Keratinocyte (primary cell): ENCODE data around the gene ADARB2. TPM values are rescaled to one million over a fixed set of nuclear protein-coding genes. Genes with fewer than 3 reads are reported as not detected.

ENCODE experiments used
- DNase-seq: peaks from one replicate; pipeline ENCODE4 v3.0.0-alpha.2; 2011; ENCODE audit warnings: low read depth, missing footprints, low spot score
- FAIRE-seq: peaks from 2 replicates; lab custom pipeline; 2011; peaks lifted over from hg19 to GRCh38; lab: Jason Lieb, UNC
- H2AFZ ChIP-seq: 2 replicates; pipeline ENCODE4 v1.6.0; 2012; ENCODE audit warnings: low read length, control low read depth, inconsistent platforms; ENCODE audit not compliant: control insufficient read depth
- H3K27ac ChIP-seq: 2 replicates; pipeline ENCODE4 v1.5.1; 2011; ENCODE audit warnings: low read length; ENCODE audit not compliant: control insufficient read depth, insufficient read depth
- H3K27me3 ChIP-seq: 3 replicates; pipeline ENCODE4 v1.6.0; 2011; ENCODE audit warnings: low read length; ENCODE audit not compliant: control insufficient read depth, insufficient read depth; ENCODE audit errors: extremely low read depth
- H3K36me3 ChIP-seq, 2 experiments: 2 replicates in 1 of 2; 3 replicates in 1 of 2; pipeline ENCODE4 v1.5.1; 2011; ENCODE audit warnings: low read length in 2 of 2, mild to moderate bottlenecking in 1 of 2; ENCODE audit not compliant: control insufficient read depth in 2 of 2, insufficient read depth in 2 of 2; ENCODE audit errors: extremely low read depth in 1 of 2
- H3K4me1 ChIP-seq: 3 replicates; pipeline ENCODE4 v1.5.1; 2011; ENCODE audit warnings: low read length; ENCODE audit not compliant: control insufficient read depth, insufficient read depth; ENCODE audit errors: extremely low read depth
- H3K4me2 ChIP-seq: 3 replicates; pipeline ENCODE4 v1.6.0; 2011; ENCODE audit warnings: low read depth, low read length; ENCODE audit not compliant: control insufficient read depth, insufficient read depth; ENCODE audit errors: extremely low read depth
- H3K4me3 ChIP-seq, 3 experiments: fragments of 200-600 bp in 1 of 3; sonication (generic) in 1 of 3; 2 replicates in 2 of 3; 3 replicates in 1 of 3; pipeline ENCODE4 v1.5.1; 2011 to 2016; ENCODE audit warnings: low read length in 3 of 3, mild to moderate bottlenecking in 3 of 3, control low read depth in 2 of 3, inconsistent platforms in 1 of 3, low read depth in 1 of 3, mixed read lengths in 1 of 3, mixed run types in 1 of 3, moderate library complexity in 1 of 3; ENCODE audit not compliant: control insufficient read depth in 2 of 3, insufficient read depth in 2 of 3; ENCODE audit errors: extremely low read depth in 1 of 3
- H3K79me2 ChIP-seq: 2 replicates; pipeline ENCODE4 v1.6.0; 2012; ENCODE audit warnings: low read length; ENCODE audit not compliant: control insufficient read depth, insufficient read depth
- H3K9ac ChIP-seq: 3 replicates; pipeline ENCODE4 v1.6.0; 2011; ENCODE audit warnings: low read length; ENCODE audit not compliant: control insufficient read depth, insufficient read depth; ENCODE audit errors: extremely low read depth
- H3K9me1 ChIP-seq: 3 replicates; pipeline ENCODE4 v1.6.0; 2011; ENCODE audit warnings: low read length; ENCODE audit not compliant: control insufficient read depth, insufficient read depth; ENCODE audit errors: extremely low read depth
- H3K9me3 ChIP-seq: 2 replicates; pipeline ENCODE4 v1.5.1; 2012; ENCODE audit warnings: low read depth, low read length; ENCODE audit not compliant: control insufficient read depth
- H4K20me1 ChIP-seq: 3 replicates; pipeline ENCODE4 v1.6.0; 2011; ENCODE audit warnings: low read length; ENCODE audit not compliant: control insufficient read depth, insufficient read depth; ENCODE audit errors: extremely low read depth
- EZH2 ChIP-seq: IDR thresholded peaks from one replicate; pipeline ENCODE4 v1.6.1; 2012; ENCODE audit warnings: inconsistent platforms, mild to moderate bottlenecking, low read length, moderate library complexity
- dilution Hi-C: fragments of 300-500 bp; cut with MboI; formaldehyde crosslinking; loops from one replicate; pipeline ENCODE4 v1.7.0; 2020; ENCODE audit warnings: low sequenced_read_pairs; ENCODE audit not compliant: extremely low pct_ligation_motif_present
- polyA plus RNA-seq, 5 experiments: library from polyadenylated mRNA; depleted of rRNA in 3 of 5; stranded (reverse) in 3 of 5; stranded (forward) in 1 of 5; unstranded in 1 of 5; fragments of >200 nt; gene quantifications; 1 replicate in 1 of 5; 2 replicates in 3 of 5; 3 replicates in 1 of 5; pipeline versions ENCODE4 v1.2.1 to v1.2.3, GENCODE V29; 2011 to 2012; ENCODE audit warnings: missing spikeins in 2 of 5, low read depth in 1 of 5, low replicate concordance in 1 of 5
- TF ChIP-seq, protein P1 (sequence below), 3 experiments: IDR thresholded peaks in 1 of 3; conservative IDR thresholded peaks in 1 of 3; optimal IDR thresholded peaks in 1 of 3; 2 replicates in 2 of 3; 3 replicates in 1 of 3; pipeline versions ENCODE3 to v1.5.1; 2011; ENCODE audit warnings: low read length in 3 of 3, mild to moderate bottlenecking in 3 of 3, moderate library complexity in 2 of 3, control low read depth in 1 of 3, inconsistent platforms in 1 of 3; ENCODE audit not compliant: insufficient read depth in 2 of 3; ENCODE audit errors: extremely low read depth in 1 of 3

ADARB2 gene
- polyA plus RNA-seq, 1 donor (not counting 4 experiments of a cell fraction or from before 2014, with no cell fraction given) = not detected

DNA sequence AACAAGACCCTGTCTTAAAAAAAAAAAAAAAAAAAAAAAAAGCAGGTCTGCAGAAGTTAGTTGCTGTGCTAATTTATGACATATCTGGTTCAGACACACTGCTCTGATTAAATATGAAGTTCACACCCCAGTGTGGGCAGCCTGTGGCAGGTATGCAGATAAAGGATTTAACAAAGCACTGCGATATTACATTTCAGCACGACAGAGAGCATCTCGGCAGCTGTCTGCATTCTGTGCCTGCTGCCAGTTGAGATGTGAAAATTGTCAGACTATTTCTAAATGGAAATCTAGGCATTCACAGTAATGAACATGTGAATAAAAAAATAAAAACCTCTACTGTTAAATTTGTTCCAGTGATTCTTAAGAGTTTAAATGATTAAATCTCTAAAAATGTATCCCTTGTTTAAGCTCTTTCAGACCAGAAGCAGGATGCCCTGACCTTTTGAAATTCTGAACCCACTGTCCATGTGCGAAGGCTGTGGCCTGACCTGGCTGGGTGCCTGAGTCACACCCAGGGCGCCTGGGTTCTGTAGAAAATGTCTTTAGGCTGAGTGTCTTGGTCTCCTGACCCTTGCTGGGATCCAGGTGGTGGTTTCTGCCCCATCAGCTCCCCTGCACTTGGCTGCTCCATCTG is 408.2 kb downstream of the ADARB2 start:
- DNase-seq (no peak), FAIRE-seq (no peak)
- Histone ChIP-seq H3K9me1 (no peaks in the 10 kb centered on the region), H3K27me3 (no peaks in the 10 kb centered on the region), H3K4me3 (no peak overlapping the region), H3K79me2 (no peaks in the 10 kb centered on the region), H3K9me3 (no peaks in the 10 kb centered on the region), H4K20me1 (no peaks in the 10 kb centered on the region), H3K36me3 (no peaks in the 10 kb centered on the region), H2AFZ (no peak overlapping the region), H3K27ac (no peak overlapping the region), H3K4me2 (no peak overlapping the region), H3K4me1 (no peaks in the 10 kb centered on the region), H3K9ac (no peak overlapping the region)
- dilution Hi-C loops = no loop called here
- TF ChIP-seq, protein P1, sequence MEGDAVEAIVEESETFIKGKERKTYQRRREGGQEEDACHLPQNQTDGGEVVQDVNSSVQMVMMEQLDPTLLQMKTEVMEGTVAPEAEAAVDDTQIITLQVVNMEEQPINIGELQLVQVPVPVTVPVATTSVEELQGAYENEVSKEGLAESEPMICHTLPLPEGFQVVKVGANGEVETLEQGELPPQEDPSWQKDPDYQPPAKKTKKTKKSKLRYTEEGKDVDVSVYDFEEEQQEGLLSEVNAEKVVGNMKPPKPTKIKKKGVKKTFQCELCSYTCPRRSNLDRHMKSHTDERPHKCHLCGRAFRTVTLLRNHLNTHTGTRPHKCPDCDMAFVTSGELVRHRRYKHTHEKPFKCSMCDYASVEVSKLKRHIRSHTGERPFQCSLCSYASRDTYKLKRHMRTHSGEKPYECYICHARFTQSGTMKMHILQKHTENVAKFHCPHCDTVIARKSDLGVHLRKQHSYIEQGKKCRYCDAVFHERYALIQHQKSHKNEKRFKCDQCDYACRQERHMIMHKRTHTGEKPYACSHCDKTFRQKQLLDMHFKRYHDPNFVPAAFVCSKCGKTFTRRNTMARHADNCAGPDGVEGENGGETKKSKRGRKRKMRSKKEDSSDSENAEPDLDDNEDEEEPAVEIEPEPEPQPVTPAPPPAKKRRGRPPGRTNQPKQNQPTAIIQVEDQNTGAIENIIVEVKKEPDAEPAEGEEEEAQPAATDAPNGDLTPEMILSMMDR (optimal IDR thresholded peaks at IDR 0.05 in 1 of 3, IDR thresholded peaks at IDR 0.05 in 1 of 3, conservative IDR thresholded peaks at IDR 0.05 in 1 of 3; ENCODE audit: extremely low read depth in 1 of 3, insufficient read depth in 2 of 3, low read length in 3 of 3) = no peak
- TF ChIP-seq EZH2 = no peak

GRCh38 chr10:1328161-1328823 is 409.0 kb downstream of the ADARB2 start:
- H3K4me3 ChIP-seq = no peak overlapping the region
- H3K9me3 ChIP-seq = no peaks in the 10 kb centered on the region
- H2AFZ ChIP-seq = no peak overlapping the region
- TF ChIP-seq EZH2 = no peak
- TF ChIP-seq, protein P1 (optimal IDR thresholded peaks at IDR 0.05 in 1 of 3, IDR thresholded peaks at IDR 0.05 in 1 of 3, conservative IDR thresholded peaks at IDR 0.05 in 1 of 3; ENCODE audit: extremely low read depth in 1 of 3, insufficient read depth in 2 of 3, low read length in 3 of 3) = no peak
- no peaks in the 10 kb centered on the region for H3K27me3 ChIP-seq
- H3K36me3 ChIP-seq = no peaks in the 10 kb centered on the region
- dilution Hi-C loops = no loop called here
- H4K20me1 ChIP-seq = no peaks in the 10 kb centered on the region
- DNase-seq (no peak), FAIRE-seq (no peak)
- H3K4me1 ChIP-seq = no peaks in the 10 kb centered on the region
- no peaks in the 10 kb centered on the region for H3K79me2 ChIP-seq
- H3K9ac ChIP-seq = no peak overlapping the region
- no peaks in the 10 kb centered on the region for H3K9me1 ChIP-seq
- no peak overlapping the region for H3K27ac ChIP-seq
- H3K4me2 ChIP-seq = no peak overlapping the region
